OCI-LY1 (cell line): ENCODE data around the gene ZNF555.

Source experiments
- EZH2 ChIP-seq: fragments of 200-600 bp; sonication (generic), shearing (Covaris generic); IDR thresholded peaks from 2 replicates; pipeline ENCODE4 v1.8.0; 2017; ENCODE audit warnings: borderline replicate concordance, mixed run types, mild to moderate bottlenecking, antibody characterized with exemption, low read length, moderate library complexity, mixed read lengths
- TF ChIP-seq, protein P1 (sequence below): fragments of 200-600 bp; sonication (generic), shearing (Covaris generic); IDR thresholded peaks from 2 replicates; pipeline ENCODE4 v1.5.1; 2017; ENCODE audit warnings: mild to moderate bottlenecking, antibody characterized with exemption, low read length, moderate library complexity, mixed read lengths

DNA sequence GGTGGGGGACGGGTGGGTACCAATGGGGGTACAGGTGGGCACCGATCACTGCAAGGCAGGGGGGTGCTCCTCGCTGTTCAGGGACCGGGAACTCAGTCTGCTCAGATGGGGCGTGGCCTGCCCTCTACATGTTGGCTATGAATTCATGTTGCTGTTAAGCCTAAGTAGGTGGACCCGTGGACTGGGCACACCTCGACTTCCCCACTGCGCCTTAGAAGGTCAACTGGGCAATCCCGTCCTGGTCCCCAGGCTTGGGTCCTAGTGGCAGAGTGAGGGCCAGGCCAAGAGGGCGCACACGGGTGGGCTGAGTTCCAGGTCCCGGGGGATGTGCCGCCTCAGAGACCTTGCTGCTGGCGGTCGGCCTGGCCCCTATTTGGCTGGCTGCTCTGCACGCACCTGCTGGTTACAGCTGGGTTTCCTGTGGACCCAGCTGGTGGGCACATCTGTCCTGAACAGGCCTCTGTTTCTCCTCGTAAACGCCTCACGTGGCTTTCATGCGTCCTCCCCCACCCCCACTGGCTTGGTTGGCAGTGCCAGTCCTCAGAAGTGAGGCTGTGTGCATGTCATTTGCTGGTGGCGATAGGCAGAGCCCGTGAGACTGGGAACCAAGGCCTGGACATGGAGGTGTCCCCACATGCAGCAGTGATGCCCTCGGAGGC is 35.2 kb upstream of the ZNF555 start:
- TF ChIP-seq EZH2 = no peak
- TF ChIP-seq, protein P1, sequence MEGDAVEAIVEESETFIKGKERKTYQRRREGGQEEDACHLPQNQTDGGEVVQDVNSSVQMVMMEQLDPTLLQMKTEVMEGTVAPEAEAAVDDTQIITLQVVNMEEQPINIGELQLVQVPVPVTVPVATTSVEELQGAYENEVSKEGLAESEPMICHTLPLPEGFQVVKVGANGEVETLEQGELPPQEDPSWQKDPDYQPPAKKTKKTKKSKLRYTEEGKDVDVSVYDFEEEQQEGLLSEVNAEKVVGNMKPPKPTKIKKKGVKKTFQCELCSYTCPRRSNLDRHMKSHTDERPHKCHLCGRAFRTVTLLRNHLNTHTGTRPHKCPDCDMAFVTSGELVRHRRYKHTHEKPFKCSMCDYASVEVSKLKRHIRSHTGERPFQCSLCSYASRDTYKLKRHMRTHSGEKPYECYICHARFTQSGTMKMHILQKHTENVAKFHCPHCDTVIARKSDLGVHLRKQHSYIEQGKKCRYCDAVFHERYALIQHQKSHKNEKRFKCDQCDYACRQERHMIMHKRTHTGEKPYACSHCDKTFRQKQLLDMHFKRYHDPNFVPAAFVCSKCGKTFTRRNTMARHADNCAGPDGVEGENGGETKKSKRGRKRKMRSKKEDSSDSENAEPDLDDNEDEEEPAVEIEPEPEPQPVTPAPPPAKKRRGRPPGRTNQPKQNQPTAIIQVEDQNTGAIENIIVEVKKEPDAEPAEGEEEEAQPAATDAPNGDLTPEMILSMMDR = no peak
